ENCODE data around the gene ABCB6.

GRCh38 chr2:219252570-219252899 lies 33.8 kb upstream of the ABCB6 start:
- TF ChIP-seq EZH2 (IDR thresholded peaks at IDR 0.05; ENCODE audit: insufficient read depth, poor library complexity, severe bottlenecking) (no peak), EZH2phosphoT487 (IDR thresholded peaks at IDR 0.05; ENCODE audit: insufficient read depth, low read depth) (no peak)

Data from GM23248 (cell line).